CD4-positive, alpha-beta T cell (primary cell): Measurements from ENCODE around the gene TBX1. TPM values are rescaled to one million over a fixed set of nuclear protein-coding genes. Genes with fewer than 3 reads are reported as not detected.

Source experiments
- ATAC-seq: fragments of 200-7000 bp; cut with Tn5 transposase; one replicate; pipeline ENCODE4 v1.10.0; 2022; ENCODE audit warnings: mild to moderate bottlenecking; ENCODE audit not compliant: poor library complexity
- CTCF ChIA-PET: fragments of 350-600 bp; sonication (Branson Sonifier 250); formaldehyde crosslinking; loops from one replicate; lab custom pipeline; 2021; ENCODE audit warnings: antibody characterized with exemption, inconsistent platforms; lab: Charles Lee
- POLR2A ChIA-PET: fragments of 350-600 bp; sonication (Branson Sonifier 250); formaldehyde crosslinking; loops from one replicate; lab custom pipeline; 2021; ENCODE audit warnings: antibody characterized with exemption, inconsistent platforms; lab: Charles Lee
- DNase-seq, 14 experiments: peaks; one replicate each; pipeline ENCODE4 v3.0.0-alpha.2; 2013 to 2020; ENCODE audit warnings: mixed read lengths in 2 of 14
- H3K27ac ChIP-seq, 2 donors: one replicate each; pipeline versions ENCODE4 v1.5.1 to v1.7.0; 2013; ENCODE audit warnings: low read length in 2 of 2, low read depth in 1 of 2, mild to moderate bottlenecking in 1 of 2
- H3K27me3 ChIP-seq, 2 experiments: 1 replicate in 1 of 2; 2 replicates in 1 of 2; pipeline versions ENCODE4 v1.6.1 to v1.7.0; 2013; ENCODE audit warnings: low read length in 2 of 2, control low read depth in 1 of 2, mild to moderate bottlenecking in 1 of 2, moderate library complexity in 1 of 2; ENCODE audit not compliant: insufficient read depth in 2 of 2, control insufficient read depth in 1 of 2
- H3K36me3 ChIP-seq: one replicate; pipeline ENCODE4 v1.6.1; 2013; ENCODE audit warnings: low read length, control low read depth; ENCODE audit not compliant: insufficient read depth
- H3K4me1 ChIP-seq: one replicate; pipeline ENCODE4 v1.6.1; 2013; ENCODE audit warnings: low read length, control low read depth; ENCODE audit not compliant: insufficient read depth
- H3K4me3 ChIP-seq: one replicate; pipeline ENCODE4 v1.5.1; 2013; ENCODE audit warnings: mild to moderate bottlenecking, low read length, moderate library complexity
- H3K9me3 ChIP-seq, 2 experiments: 1 replicate in 1 of 2; 2 replicates in 1 of 2; pipeline versions ENCODE4 v1.6.1 to v1.7.0; 2013; ENCODE audit warnings: low read length in 2 of 2, mild to moderate bottlenecking in 2 of 2, control low read depth in 1 of 2, moderate library complexity in 1 of 2; ENCODE audit not compliant: control insufficient read depth in 1 of 2, insufficient read depth in 1 of 2
- H3K27ac Mint-ChIP-seq: one replicate; pipeline ENCODE4 v1.8.0; 2020; ENCODE audit warnings: mixed read lengths
- H3K27me3 Mint-ChIP-seq: one replicate; pipeline ENCODE4 v1.8.0; 2021; ENCODE audit warnings: mixed read lengths
- H3K36me3 Mint-ChIP-seq: one replicate; pipeline ENCODE4 v1.8.0; 2021; ENCODE audit warnings: low read depth, mixed read lengths
- H3K4me1 Mint-ChIP-seq: one replicate; pipeline ENCODE4 v1.8.0; 2021; ENCODE audit warnings: low read depth, mixed read lengths
- H3K4me3 Mint-ChIP-seq: one replicate; pipeline ENCODE4 v1.8.0; 2020; ENCODE audit warnings: mild to moderate bottlenecking, mixed read lengths
- H3K9me3 Mint-ChIP-seq: one replicate; pipeline ENCODE4 v1.8.0; 2020; ENCODE audit warnings: mixed read lengths
- CTCF ChIP-seq: fragments of 200-600 bp; IDR thresholded peaks from one replicate; pipeline ENCODE4 v1.8.0; 2022; ENCODE audit warnings: antibody characterized with exemption, mild to moderate bottlenecking
- intact Hi-C, 2 experiments: fragments of 100-400 bp; cut with DNase I in 1 of 2; cut with micrococcal nuclease in 1 of 2; formaldehyde crosslinking; loops; one replicate each; pipeline versions ENCODE4 v1.15.1 to v1.9.0; 2023 to 2025; cut with DNase I, micrococcal nuclease
- total RNA-seq, 174 experiments: library from RNA in 2 of 174; stranded (reverse) in 2 of 174; gene quantifications; one replicate each; pipeline ENCODE4 v1.2.3 and lab custom pipeline; 2021 to 2026

TBX1 gene
- total RNA-seq, 2 experiments from 2014 or later: not detected

- DNase-seq (no peak), ATAC-seq (no peak)
- H3K27me3 Mint-ChIP-seq: no peaks in the 10 kb centered on the region
- H3K36me3 Mint-ChIP-seq: peaks cover 33% of the 10 kb centered on the region
- ChIA-PET POLR2A (no interaction called here), CTCF (no interaction called here)
- peaks cover 3% of the 10 kb centered on the region for H3K4me1 Mint-ChIP-seq
- no peaks in the 10 kb centered on the region for H3K4me1 ChIP-seq
- intact Hi-C loops: no loop called here
- no peaks in the 10 kb centered on the region for H3K9me3 ChIP-seq
- no peaks in the 10 kb centered on the region for H3K9me3 Mint-ChIP-seq
- H3K4me3 ChIP-seq: no peak overlapping the region
- H3K36me3 ChIP-seq: peaks cover 29% of the 10 kb centered on the region
- no peak for TF ChIP-seq CTCF
- H3K27ac Mint-ChIP-seq: no peak overlapping the region
- no peaks in the 10 kb centered on the region for H3K27me3 ChIP-seq
- no peak overlapping the region for H3K27ac ChIP-seq
- no peak overlapping the region for H3K4me3 Mint-ChIP-seq
Measured at GRCh38 chr22:19801340-19802000, 40.9 kb downstream of the TBX1 start.

- no peaks in the 10 kb centered on the region for H3K4me1 Mint-ChIP-seq
- H3K36me3 ChIP-seq: peaks cover 30% of the 10 kb centered on the region
- H3K9me3 Mint-ChIP-seq: no peaks in the 10 kb centered on the region
- no peak overlapping the region for H3K4me3 Mint-ChIP-seq
- ChIA-PET POLR2A (no interaction called here), CTCF (no interaction called here)
- H3K27ac Mint-ChIP-seq: no peak overlapping the region
- H3K4me1 ChIP-seq: no peaks in the 10 kb centered on the region
- H3K4me3 ChIP-seq: no peak overlapping the region
- no peaks in the 10 kb centered on the region for H3K27me3 ChIP-seq
- DNase-seq (no peak), ATAC-seq (no peak)
- H3K27ac ChIP-seq: no peak overlapping the region
- no peaks in the 10 kb centered on the region for H3K27me3 Mint-ChIP-seq
- TF ChIP-seq CTCF: no peak
- no peaks in the 10 kb centered on the region for H3K9me3 ChIP-seq
- intact Hi-C loops: no loop called here
- peaks cover 29% of the 10 kb centered on the region for H3K36me3 Mint-ChIP-seq
Measured at GRCh38 chr22:19802001-19802893, 41.7 kb downstream of the TBX1 start.

GRCh38 chr22:19802894-19803735 lies 42.5 kb downstream of the TBX1 start:
- Mint-ChIP-seq H3K36me3 (peaks cover 29% of the 10 kb centered on the region), H3K4me3 (no peak overlapping the region), H3K27me3 (no peaks in the 10 kb centered on the region), H3K27ac (no peak overlapping the region), H3K4me1 (no peaks in the 10 kb centered on the region), H3K9me3 (no peaks in the 10 kb centered on the region)
- H3K4me3 ChIP-seq: no peak overlapping the region
- DNase-seq (no peak), ATAC-seq (no peak)
- ChIA-PET POLR2A (no interaction called here), CTCF (no interaction called here)
- no peaks in the 10 kb centered on the region for H3K4me1 ChIP-seq
- H3K36me3 ChIP-seq: peaks cover 30% of the 10 kb centered on the region
- no peaks in the 10 kb centered on the region for H3K27me3 ChIP-seq
- intact Hi-C loops: no loop called here
- no peak overlapping the region for H3K27ac ChIP-seq
- TF ChIP-seq CTCF: no peak
- no peaks in the 10 kb centered on the region for H3K9me3 ChIP-seq
